GM13976 (cell line): Measurements from ENCODE around the gene CHGA.
A peak's percentile ranks its signal among the peaks of the same experiment; 100 is the strongest.

ENCODE experiments used
- DNase-seq: peaks from one replicate; pipeline ENCODE4 v3.0.0; 2012; ENCODE audit warnings: low spot score
- CTCF ChIP-seq: IDR thresholded peaks from 2 replicates; pipeline ENCODE4 v1.5.1; 2012; ENCODE audit warnings: borderline replicate concordance, mild to moderate bottlenecking; ENCODE audit not compliant: insufficient read depth; ENCODE audit errors: extremely low read depth, missing control alignments, control extremely low read depth
- in situ Hi-C: fragments of 300-500 bp; cut with MboI; formaldehyde crosslinking; loops from one replicate; pipeline ENCODE4 v1.12.0; 2022; ENCODE audit warnings: low sequenced_read_pairs, mixed read lengths, inconsistent platforms; ENCODE audit not compliant: unreplicated experiment

Gene CHGA

GRCh38 chr14:92922883-92923743, at the start of gene CHGA:
CHGA (plus strand) TSS chr14:92923150; CDS start chr14:92923360, 210 bp downstream.
- TF ChIP-seq CTCF: no peak
- in situ Hi-C loops: no loop called here
- peak; percentile 84 for DNase-seq

GRCh38 chr14:92874962-92875661, 47.8 kb upstream of the CHGA start:
- TF ChIP-seq CTCF: no peak
- DNase-seq: no peak
- in situ Hi-C loops: no loop called here

- TF ChIP-seq CTCF: no peak
- DNase-seq: no peak
- in situ Hi-C loops: no loop called here
These were observed 45.1 kb upstream of the CHGA start for GRCh38 chr14:92877757-92878431.

- no peak for DNase-seq
- in situ Hi-C loops: no loop called here
- no peak for TF ChIP-seq CTCF
These were observed 42.6 kb upstream of the CHGA start for GRCh38 chr14:92880351-92880750.

GRCh38 chr14:92880851-92881250, 42.1 kb upstream of the CHGA start:
- DNase-seq: no peak
- TF ChIP-seq CTCF: no peak
- in situ Hi-C loops: no loop called here

GRCh38 chr14:92883066-92883465, 39.9 kb upstream of the CHGA start:
- in situ Hi-C loops: no loop called here
- DNase-seq: no peak
- TF ChIP-seq CTCF: no peak
